Right lobe of liver (tissue), 4 donors: Measurements from ENCODE around the gene TULP3.

Experiments
- CTCF ChIP-seq, 4 donors: fragments of 200-600 bp in 3 of 4; fragments of 450-650 bp in 1 of 4; IDR thresholded peaks; one replicate each; pipeline versions ENCODE4 v1.5.1 to v1.8.0; 2016 to 2022; ENCODE audit warnings: antibody characterized with exemption in 4 of 4, mild to moderate bottlenecking in 2 of 4
- POLR2A ChIP-seq: fragments of 450-650 bp; IDR thresholded peaks from one replicate; pipeline ENCODE4 v1.6.1; 2017; ENCODE audit warnings: antibody characterized with exemption, mild to moderate bottlenecking
- donor health status: DM: no; HTN: no; CAD: no.
- donor health status: DM: no; HTN: no; CAD: no.
- donor health status: DM: no; HTN: yes; CAD: no.

GRCh38 chr12:2949411-2949810 lies 58.7 kb downstream of the TULP3 start:
- no peak for TF ChIP-seq POLR2A
- no peak for TF ChIP-seq CTCF (IDR thresholded peaks at IDR 0.05)
